ENCODE measurements around the gene POLR2A.

Gene POLR2A

DNA sequence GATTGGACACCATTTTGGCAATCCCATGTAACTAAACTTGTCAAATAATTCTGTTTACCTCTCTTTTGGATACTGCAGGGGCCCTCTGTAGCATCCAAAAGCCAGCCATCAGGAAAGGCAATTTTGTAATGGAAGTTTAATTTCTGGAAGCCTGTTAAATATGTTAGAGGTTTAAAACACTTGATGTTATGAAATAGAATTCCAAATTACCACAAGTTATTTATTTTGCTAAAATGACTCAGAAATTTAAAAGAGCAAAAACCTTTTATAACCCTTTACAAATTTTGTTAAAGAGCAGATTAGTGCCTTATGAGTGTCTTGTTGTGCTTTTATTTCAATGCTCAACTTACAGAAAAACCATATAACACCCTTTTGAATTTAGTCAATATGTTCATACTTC lies 44.7 kb downstream of the POLR2A start:
- no peaks in the 10 kb centered on the region for H3K27me3 Mint-ChIP-seq
- DNase-seq: no peak
- H3K27ac Mint-ChIP-seq: no peak overlapping the region
- no peak overlapping the region for H3K4me3 Mint-ChIP-seq
- H3K36me3 Mint-ChIP-seq (ENCODE audit: low read depth): peaks cover 3% of the 10 kb centered on the region
- H3K4me1 Mint-ChIP-seq (ENCODE audit: low read depth): no peaks in the 10 kb centered on the region
- peaks cover 9% of the 10 kb centered on the region for H3K9me3 Mint-ChIP-seq

- peaks cover 3% of the 10 kb centered on the region for H3K36me3 Mint-ChIP-seq (ENCODE audit: low read depth)
- DNase-seq: no peak
- no peak overlapping the region for H3K27ac Mint-ChIP-seq
- H3K4me3 Mint-ChIP-seq: no peak overlapping the region
- peaks cover 9% of the 10 kb centered on the region for H3K9me3 Mint-ChIP-seq
- H3K4me1 Mint-ChIP-seq (ENCODE audit: low read depth): no peaks in the 10 kb centered on the region
- no peaks in the 10 kb centered on the region for H3K27me3 Mint-ChIP-seq
Observed at GRCh38 chr17:7530023-7530900, 46.1 kb downstream of the POLR2A start.

GRCh38 chr17:7538050-7538449 lies 53.9 kb downstream of the POLR2A start:
- Mint-ChIP-seq H3K27me3 (no peaks in the 10 kb centered on the region), H3K27ac (no peak overlapping the region), H3K36me3 (ENCODE audit: low read depth) (no peaks in the 10 kb centered on the region)

DNA sequence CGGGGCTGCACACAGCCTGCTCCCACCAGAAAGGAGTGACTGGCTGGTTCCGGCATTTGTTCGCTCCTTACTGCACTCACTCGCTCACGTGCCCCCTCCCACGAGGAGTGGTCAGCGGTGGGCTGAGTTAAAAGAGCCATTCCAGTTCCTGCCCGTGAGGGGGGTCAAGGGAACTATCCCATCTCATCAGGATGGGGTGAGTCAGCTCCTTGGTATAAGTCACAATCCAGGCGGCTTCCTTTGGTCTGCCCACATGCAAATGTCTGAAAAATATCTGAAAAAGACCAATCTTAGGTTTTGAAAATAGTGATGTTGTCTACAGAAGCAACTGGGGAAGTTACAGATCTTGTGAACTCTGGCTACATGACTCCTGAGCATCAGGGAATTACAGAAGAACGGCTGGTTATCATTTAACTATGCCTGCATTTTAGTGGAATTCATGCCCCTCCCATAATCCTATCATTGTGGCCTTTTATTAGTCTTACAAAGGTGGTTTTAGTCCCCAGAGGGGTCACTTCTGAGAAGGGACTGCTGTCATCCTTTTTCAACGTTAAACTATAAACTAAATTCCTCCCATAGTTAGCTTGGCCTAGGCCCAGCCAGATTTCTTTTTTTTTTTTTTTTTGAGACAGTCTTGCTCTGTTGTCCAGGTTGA lies 54.9 kb downstream of the POLR2A start:
- no peak for DNase-seq
- H3K4me1 Mint-ChIP-seq (ENCODE audit: low read depth): no peaks in the 10 kb centered on the region
- no peak overlapping the region for H3K4me3 Mint-ChIP-seq
- no peaks in the 10 kb centered on the region for H3K9me3 Mint-ChIP-seq
- no peaks in the 10 kb centered on the region for H3K36me3 Mint-ChIP-seq (ENCODE audit: low read depth)
- H3K27me3 Mint-ChIP-seq: no peaks in the 10 kb centered on the region
- no peak overlapping the region for H3K27ac Mint-ChIP-seq

More at GRCh38 chr17:7538050-7538449, 53.9 kb downstream of the POLR2A start:
- DNase-seq: no peak
- Mint-ChIP-seq H3K4me1 (ENCODE audit: low read depth) (no peaks in the 10 kb centered on the region), H3K4me3 (no peak overlapping the region), H3K9me3 (no peaks in the 10 kb centered on the region)

DNA sequence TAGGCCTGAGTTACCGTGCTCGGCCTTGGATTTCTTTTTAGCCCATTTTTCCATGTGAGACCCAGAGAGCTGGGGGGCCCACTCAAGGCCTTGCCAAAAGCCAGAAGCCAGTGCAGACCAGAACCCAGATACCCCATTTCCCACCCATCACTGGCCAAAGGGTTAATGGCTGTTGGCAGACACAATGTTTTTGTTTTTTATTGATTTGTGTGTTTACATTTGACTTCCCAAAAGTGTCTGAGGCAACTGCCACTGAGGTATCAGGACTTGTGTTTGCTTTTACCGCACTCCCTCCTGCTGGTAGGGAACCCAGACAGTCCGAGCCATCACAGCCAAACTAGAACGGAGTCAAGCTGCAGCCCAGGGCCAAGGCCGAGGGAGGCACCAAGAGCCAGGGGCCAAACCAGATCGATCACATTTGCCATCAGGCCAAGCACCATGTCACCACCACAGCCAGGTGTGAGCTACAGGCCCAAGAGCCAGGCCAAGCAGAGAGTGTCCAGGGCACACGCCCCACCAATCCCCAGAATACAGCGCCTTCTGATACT lies 57.0 kb downstream of the POLR2A start:
- Mint-ChIP-seq H3K27ac (no peak overlapping the region), H3K9me3 (no peaks in the 10 kb centered on the region), H3K27me3 (no peaks in the 10 kb centered on the region), H3K4me3 (no peak overlapping the region), H3K4me1 (ENCODE audit: low read depth) (no peaks in the 10 kb centered on the region), H3K36me3 (ENCODE audit: low read depth) (no peaks in the 10 kb centered on the region)
- no peak for DNase-seq

GRCh38 chr17:7544911-7545310 lies 60.7 kb downstream of the POLR2A start:
- H3K9me3 Mint-ChIP-seq: no peaks in the 10 kb centered on the region
- H3K27me3 Mint-ChIP-seq: no peaks in the 10 kb centered on the region
- no peak for DNase-seq
- H3K27ac Mint-ChIP-seq: no peak overlapping the region
- H3K4me3 Mint-ChIP-seq: no peak overlapping the region
- peaks cover 13% of the 10 kb centered on the region for H3K4me1 Mint-ChIP-seq (ENCODE audit: low read depth)
- no peaks in the 10 kb centered on the region for H3K36me3 Mint-ChIP-seq (ENCODE audit: low read depth)

DNA sequence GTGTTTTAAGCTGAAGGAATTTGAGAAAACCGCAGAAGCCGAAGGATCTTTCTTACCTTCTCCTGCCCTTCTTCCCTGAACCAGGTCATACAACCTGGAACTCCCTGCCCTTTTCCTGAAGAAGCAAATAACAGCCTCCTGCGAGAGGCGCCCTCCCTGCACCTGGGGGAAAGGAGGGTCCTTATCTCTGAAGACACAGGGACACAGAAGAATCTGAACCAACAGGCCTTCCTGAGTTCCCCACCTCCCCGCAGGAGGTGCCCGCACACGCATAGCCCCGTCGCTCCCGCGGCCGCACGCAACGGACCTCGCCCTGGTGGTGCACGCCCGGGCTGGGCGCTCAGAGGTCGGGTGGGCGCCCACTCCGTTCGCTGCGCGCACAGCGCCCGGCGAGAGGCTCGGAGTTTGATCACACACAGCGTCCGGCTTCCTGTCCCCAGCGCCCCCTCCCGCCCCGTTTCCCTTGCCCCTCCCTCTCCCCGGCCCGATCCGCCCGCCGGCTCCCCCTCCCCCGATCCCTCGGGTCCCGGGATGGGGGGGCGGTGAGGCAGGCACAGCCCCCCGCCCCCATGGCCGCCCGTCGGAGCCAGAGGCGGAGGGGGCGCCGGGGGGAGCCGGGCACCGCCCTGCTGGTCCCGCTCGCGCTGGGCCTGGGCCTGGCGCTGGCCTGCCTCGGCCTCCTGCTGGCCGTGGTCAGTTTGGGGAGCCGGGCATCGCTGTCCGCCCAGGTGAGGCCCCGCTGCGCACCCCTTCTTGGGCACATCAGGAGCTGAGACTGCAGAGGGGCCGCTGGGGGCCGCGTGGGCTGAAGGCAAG lies 64.6 kb downstream of the POLR2A start, which contains the start of gene TNFSF12:
TSS of gene TNFSF12 (plus strand) at position 474 of the 816 bp plus-strand sequence. CDS start at position 570, 96 bp downstream.
- Mint-ChIP-seq H3K4me1 (ENCODE audit: low read depth) (peaks cover 50% of the 10 kb centered on the region), H3K27me3 (no peaks in the 10 kb centered on the region), H3K9me3 (no peaks in the 10 kb centered on the region), H3K4me3 (peak within 1 kb of the TSS; percentile 77), H3K36me3 (ENCODE audit: low read depth) (no peaks in the 10 kb centered on the region), H3K27ac (peak within 1 kb of the TSS; percentile 71)
- DNase-seq: peak; percentile 74
